Endothelial cell of umbilical vein (primary cell): Measurements from ENCODE around the gene SPHK2. TPM values are rescaled to one million over a fixed set of nuclear protein-coding genes. Genes with fewer than 3 reads are reported as not detected.

Experiments
- BruUV-seq: library from RNA; stranded (reverse); fragments of 400-500 nt; replicated peaks from 2 replicates; lab custom pipeline; 2021; lab: Mats Ljungman, UMichigan
- CTCF ChIA-PET: fragments of 300-600, 350-600 bp; sonication (Branson Sonifier 250); formaldehyde crosslinking; loops from one replicate; lab custom pipeline; 2021; ENCODE audit warnings: antibody characterized with exemption, inconsistent platforms; lab: Charles Lee
- POLR2A ChIA-PET: fragments of 300-600, 350-600 bp; sonication (Branson Sonifier 250); formaldehyde crosslinking; loops from one replicate; lab custom pipeline; 2021; ENCODE audit warnings: antibody characterized with exemption, inconsistent platforms; lab: Charles Lee
- DNase-seq: peaks from one replicate; pipeline ENCODE4 v3.0.0-alpha.2; 2011; ENCODE audit warnings: low read depth, low spot score
- FAIRE-seq: peaks from 2 replicates; lab custom pipeline; 2011; peaks lifted over from hg19 to GRCh38; lab: Jason Lieb, UNC
- H2AFZ ChIP-seq: 2 replicates; pipeline ENCODE4 v1.6.0; 2012; ENCODE audit warnings: low read depth, low read length, control low read depth, inconsistent platforms
- H3K27ac ChIP-seq: 2 replicates; pipeline ENCODE4 v1.5.1; 2011; ENCODE audit warnings: low read depth, mild to moderate bottlenecking, control low read depth, low read length, moderate library complexity; ENCODE audit not compliant: insufficient read depth
- H3K27me3 ChIP-seq, 2 experiments: 2 replicates each; pipeline versions ENCODE4 v1.6.0 to v1.6.1; 2011; ENCODE audit warnings: low read length in 2 of 2, mixed read lengths in 1 of 2; ENCODE audit not compliant: control insufficient read depth in 2 of 2, insufficient read depth in 2 of 2
- H3K36me3 ChIP-seq, 2 experiments: 2 replicates in 1 of 2; 3 replicates in 1 of 2; pipeline ENCODE4 v1.5.1; 2011; ENCODE audit warnings: low read length in 2 of 2, mild to moderate bottlenecking in 1 of 2, moderate library complexity in 1 of 2; ENCODE audit not compliant: control insufficient read depth in 2 of 2, insufficient read depth in 2 of 2; ENCODE audit errors: extremely low read depth in 1 of 2
- H3K4me1 ChIP-seq: 3 replicates; pipeline ENCODE4 v1.5.1; 2011; ENCODE audit warnings: mild to moderate bottlenecking, low read length; ENCODE audit not compliant: control insufficient read depth, insufficient read depth; ENCODE audit errors: extremely low read depth
- H3K4me2 ChIP-seq: 2 replicates; pipeline ENCODE4 v1.6.1; 2011; ENCODE audit warnings: low read length, control low read depth, mixed read lengths; ENCODE audit not compliant: insufficient read depth
- H3K4me3 ChIP-seq, 3 experiments: fragments of 200-600 bp in 1 of 3; sonication (generic), shearing (Covaris generic) in 1 of 3; replicated peaks in 1 of 3; 2 replicates each; pipeline ENCODE4 v1.5.1; 2011 to 2016; ENCODE audit warnings: control low read depth in 3 of 3, low read length in 3 of 3, mild to moderate bottlenecking in 2 of 3, inconsistent platforms in 1 of 3, low read depth in 1 of 3, moderate library complexity in 1 of 3; ENCODE audit not compliant: insufficient read depth in 1 of 3
- H3K79me2 ChIP-seq: 2 replicates; pipeline ENCODE4 v1.6.0; 2012; ENCODE audit warnings: low read length, inconsistent platforms; ENCODE audit not compliant: control insufficient read depth, insufficient read depth
- H3K9ac ChIP-seq: replicated peaks from 2 replicates; pipeline ENCODE3; 2011; ENCODE audit warnings: low read length, control low read depth; ENCODE audit not compliant: insufficient read depth; ENCODE audit errors: extremely low read depth
- H3K9me1 ChIP-seq: replicated peaks from 3 replicates; pipeline ENCODE4 v1.6.0; 2011; ENCODE audit warnings: mild to moderate bottlenecking, low read length; ENCODE audit not compliant: control insufficient read depth, insufficient read depth; ENCODE audit errors: extremely low read depth
- H3K9me3 ChIP-seq: replicated peaks from 2 replicates; pipeline ENCODE4 v1.5.1; 2012; ENCODE audit warnings: low read length, inconsistent platforms; ENCODE audit not compliant: control insufficient read depth, insufficient read depth
- H4K20me1 ChIP-seq: replicated peaks from 2 replicates; pipeline ENCODE3; 2011; ENCODE audit warnings: mild to moderate bottlenecking, low read length; ENCODE audit not compliant: control insufficient read depth, insufficient read depth; ENCODE audit errors: extremely low read depth
- CTCF ChIP-seq, 2 donors: IDR thresholded peaks; 1 replicate in 1 of 2; 2 replicates in 1 of 2; pipeline ENCODE4 v1.5.1; 2011; ENCODE audit warnings: low read length in 2 of 2, mild to moderate bottlenecking in 2 of 2, moderate library complexity in 2 of 2, control low read depth in 1 of 2, inconsistent platforms in 1 of 2, low read depth in 1 of 2; ENCODE audit not compliant: insufficient read depth in 1 of 2; ENCODE audit errors: extremely low read depth in 1 of 2
- EZH2 ChIP-seq: IDR thresholded peaks from 2 replicates; pipeline ENCODE4 v1.6.1; 2012; ENCODE audit warnings: borderline replicate concordance, low read depth, mild to moderate bottlenecking, moderate library complexity, low read length, inconsistent platforms; ENCODE audit not compliant: severe bottlenecking
- FOS ChIP-seq: IDR thresholded peaks from 2 replicates; pipeline ENCODE4 v1.6.1; 2011; ENCODE audit warnings: mild to moderate bottlenecking, low read length, moderate library complexity, borderline replicate concordance; ENCODE audit not compliant: insufficient read depth
- GATA2 ChIP-seq: IDR thresholded peaks from 2 replicates; pipeline ENCODE4 v1.7.0; 2011; ENCODE audit warnings: low read depth, mild to moderate bottlenecking, moderate library complexity, mixed read lengths, low read length; ENCODE audit not compliant: insufficient read length, insufficient read depth
- JUN ChIP-seq: IDR thresholded peaks from 2 replicates; pipeline ENCODE4 v1.6.1; 2011; ENCODE audit warnings: borderline replicate concordance, low read depth; ENCODE audit not compliant: insufficient read length, insufficient read depth
- MAX ChIP-seq: IDR thresholded peaks from 2 replicates; pipeline ENCODE4 v1.6.1; 2011; ENCODE audit not compliant: insufficient read depth, insufficient read length
- MYC ChIP-seq: IDR thresholded peaks from one replicate; pipeline ENCODE4 v1.6.1; 2011; ENCODE audit warnings: mild to moderate bottlenecking, low read depth, low read length
- POLR2A ChIP-seq: IDR thresholded peaks from 2 replicates; pipeline ENCODE4 v1.6.1; 2012; ENCODE audit warnings: low read depth, mild to moderate bottlenecking, control low read depth, low read length
- POLR2AphosphoS5 ChIP-seq: IDR thresholded peaks from 2 replicates; pipeline ENCODE4 v1.6.1; 2012; ENCODE audit warnings: low read depth, mild to moderate bottlenecking, control low read depth, low read length, moderate library complexity; ENCODE audit not compliant: insufficient read depth
- dilution Hi-C: fragments of 300-500 bp; cut with MboI; formaldehyde crosslinking; loops from one replicate; pipeline ENCODE4 v1.15.0; 2019; ENCODE audit warnings: low sequenced_read_pairs; ENCODE audit not compliant: extremely low pct_ligation_motif_present
- intact Hi-C: fragments of 100-400 bp; cut with micrococcal nuclease; formaldehyde crosslinking; loops from one replicate; pipeline ENCODE4 v1.10.0; 2022
- polyA plus RNA-seq, 4 experiments: library from polyadenylated mRNA; depleted of rRNA in 3 of 4; stranded (reverse) in 3 of 4; unstranded in 1 of 4; fragments of >200 nt; gene quantifications; 2 replicates each; pipeline versions ENCODE4 v1.2.1 to v1.2.3, GENCODE V29; 2011 to 2012; ENCODE audit warnings: missing spikeins in 1 of 4
- total RNA-seq: library from RNA; stranded (reverse); gene quantifications from 2 replicates; pipeline ENCODE4 v1.2.3, GENCODE V29; 2021

Gene SPHK2
- total and polyA plus RNA-seq, 2 donors (not counting 3 experiments of a cell fraction or from before 2014, with no cell fraction given) = 20.2 to 31.1 TPM

GRCh38 chr19:48606463-48607358 is 12.6 kb upstream of the SPHK2 start, which contains the start of gene SPACA4:
Gene SPACA4, plus strand, starts transcription at chr19:48606742. Its CDS starts 237 bp downstream, at chr19:48606979.
- H2AFZ ChIP-seq = no peak within 1 kb of the TSS
- H3K79me2 ChIP-seq = no peaks in the 10 kb centered on the region
- no peak within 1 kb of the TSS for H3K4me2 ChIP-seq
- no peak within 1 kb of the TSS for H3K9ac ChIP-seq
- POLR2A ChIA-PET = interaction anchor here (1.1 kb wide), 1 partner anchor 12 kb away, joined by 3 read pairs; the partner anchor contains the start of genes RPL18 and SPHK2
- dilution Hi-C loops = no loop called here
- no peaks in the 10 kb centered on the region for H4K20me1 ChIP-seq
- H3K36me3 ChIP-seq = no peaks in the 10 kb centered on the region
- CTCF ChIA-PET = interaction anchor here (1.0 kb wide), 1 partner anchor 22 kb away, joined by 4 read pairs; no protein-coding TSS in a partner anchor
- no peaks in the 10 kb centered on the region for H3K9me1 ChIP-seq
- no TSS peak for BruUV-seq
- FAIRE-seq (no peak), DNase-seq (no peak)
- no peaks in the 10 kb centered on the region for H3K4me1 ChIP-seq
- TF ChIP-seq MAX (no peak), POLR2A (no peak), CTCF (IDR thresholded peaks at IDR 0.05; ENCODE audit: extremely low read depth in 1 of 2, insufficient read depth in 1 of 2, low read depth in 1 of 2, low read length in 2 of 2) (no peak), MYC (no peak), POLR2AphosphoS5 (no peak), EZH2 (no peak), FOS (no peak), JUN (no peak), GATA2 (no peak)
- H3K27ac ChIP-seq = no peak within 1 kb of the TSS
- no peak within 1 kb of the TSS for H3K4me3 ChIP-seq
- no peaks in the 10 kb centered on the region for H3K27me3 ChIP-seq
- intact Hi-C loops = no loop called here
- H3K9me3 ChIP-seq = no peaks in the 10 kb centered on the region
